ENCODE results near the gene CHRND.
"Not testable (repeated sequence)": the region's sequence is repeated elsewhere in the genome, so short reads cannot be mapped to it uniquely, and the experiment has no call there.

CHRND gene

DNA sequence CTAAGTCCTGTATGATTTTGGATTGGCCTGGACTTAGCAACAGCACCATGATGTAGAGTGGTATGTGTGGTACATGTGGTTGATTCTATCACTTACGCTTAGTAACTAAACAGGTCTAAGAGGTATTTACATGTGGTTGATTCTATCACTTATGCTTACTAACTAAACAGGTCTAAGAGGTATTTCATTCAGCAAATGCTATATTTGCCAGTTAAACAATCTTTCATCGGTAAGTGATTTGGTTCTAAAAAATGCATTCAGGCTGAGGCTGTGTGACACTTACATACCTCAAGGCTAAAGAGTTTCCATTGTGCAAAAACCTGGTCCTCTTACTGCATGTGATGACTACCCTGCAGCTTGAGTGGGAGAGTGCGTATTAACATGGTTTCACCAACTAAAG, 37.6 kb downstream of the CHRND start:
- no peaks in the 10 kb centered on the region for H3K9me3 ChIP-seq
- in situ Hi-C loops (cut with MboI; ENCODE audit: low sequenced_read_pairs), result no loop called here
- H3K4me1 ChIP-seq, result no peaks in the 10 kb centered on the region
- H3K36me3 ChIP-seq (replicated peaks), result peaks cover 65% of the 10 kb centered on the region
- H3K4me3 ChIP-seq, result no peak overlapping the region
- no peak for DNase-seq (ENCODE audit: low spot score in 2 of 2)
- H3K27me3 ChIP-seq (ENCODE audit: low read depth), result no peaks in the 10 kb centered on the region

- Histone ChIP-seq H3K4me3 (no peak overlapping the region), H3K27me3 (ENCODE audit: low read depth) (no peaks in the 10 kb centered on the region), H3K36me3 (replicated peaks) (peaks cover 73% of the 10 kb centered on the region), H3K4me1 (no peaks in the 10 kb centered on the region), H3K9me3 (no peaks in the 10 kb centered on the region)
- DNase-seq (ENCODE audit: low spot score in 2 of 2), result no peak
- in situ Hi-C loops (cut with MboI; ENCODE audit: low sequenced_read_pairs), result no loop called here
These were observed 41.8 kb downstream of the CHRND start for GRCh38 chr2:232567721-232568120.

GRCh38 chr2:232568161-232568560, 42.2 kb downstream of the CHRND start:
- Histone ChIP-seq H3K4me3 (no peak overlapping the region), H3K4me1 (no peaks in the 10 kb centered on the region), H3K36me3 (replicated peaks) (peaks cover 77% of the 10 kb centered on the region), H3K27me3 (ENCODE audit: low read depth) (no peaks in the 10 kb centered on the region), H3K9me3 (no peaks in the 10 kb centered on the region)
- DNase-seq (ENCODE audit: low spot score in 2 of 2), result no peak
- in situ Hi-C loops (cut with MboI; ENCODE audit: low sequenced_read_pairs), result no loop called here

GRCh38 chr2:232569541-232569940, 43.6 kb downstream of the CHRND start:
- H3K36me3 ChIP-seq (replicated peaks), result peaks cover 71% of the 10 kb centered on the region
- H3K27me3 ChIP-seq (ENCODE audit: low read depth), result no peaks in the 10 kb centered on the region
- DNase-seq (ENCODE audit: low spot score in 2 of 2), result no peak
- H3K4me3 ChIP-seq, result no peak overlapping the region
- H3K4me1 ChIP-seq, result no peaks in the 10 kb centered on the region
- H3K9me3 ChIP-seq, result no peaks in the 10 kb centered on the region
- in situ Hi-C loops (cut with MboI; ENCODE audit: low sequenced_read_pairs), result no loop called here

- in situ Hi-C loops (cut with MboI; ENCODE audit: low sequenced_read_pairs); H3K4me1 ChIP-seq; DNase-seq (ENCODE audit: low spot score in 2 of 2); H3K4me3 ChIP-seq; H3K27me3 ChIP-seq (ENCODE audit: low read depth); H3K9me3 ChIP-seq: not testable (repeated sequence)
- H3K36me3 ChIP-seq (replicated peaks), result peaks cover 64% of the 10 kb centered on the region
These were observed 44.5 kb downstream of the CHRND start for GRCh38 chr2:232570481-232570880.

DNA sequence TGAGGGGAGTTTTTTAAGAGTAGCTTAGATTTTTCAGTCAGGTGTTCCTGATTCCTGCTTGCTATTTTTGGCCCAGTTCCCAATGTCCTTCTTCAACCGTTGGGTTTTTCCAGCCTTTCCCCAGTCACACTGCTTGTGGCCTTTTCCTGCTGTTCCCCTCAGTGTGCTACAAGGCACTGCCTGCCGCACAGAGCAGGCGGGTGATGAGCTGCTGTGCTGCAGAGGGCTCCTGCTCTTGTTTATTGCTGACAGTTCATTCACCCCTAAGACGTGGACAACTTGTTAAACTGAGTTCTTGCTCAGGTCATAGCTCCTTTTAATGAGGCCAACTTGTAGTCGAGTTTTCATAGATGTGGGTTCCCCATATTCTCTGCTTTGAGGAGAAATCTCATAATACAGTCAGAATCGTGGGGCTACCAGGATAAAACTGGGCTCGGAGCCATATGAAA, 45.1 kb downstream of the CHRND start:
- Histone ChIP-seq H3K4me1 (no peaks in the 10 kb centered on the region; the same call in 1 of the 2 replicates), H3K4me3 (no peak overlapping the region), H3K36me3 (replicated peaks) (peaks cover 60% of the 10 kb centered on the region), H3K27me3 (ENCODE audit: low read depth) (no peaks in the 10 kb centered on the region), H3K9me3 (no peaks in the 10 kb centered on the region)
- in situ Hi-C loops (cut with MboI; ENCODE audit: low sequenced_read_pairs), result no loop called here
- no peak for DNase-seq (ENCODE audit: low spot score in 2 of 2)

GRCh38 chr2:232573042-232573441, 47.1 kb downstream of the CHRND start:
- H3K36me3 ChIP-seq (replicated peaks), result peaks cover 44% of the 10 kb centered on the region
- DNase-seq (ENCODE audit: low spot score in 2 of 2), result no peak
- H3K27me3 ChIP-seq (ENCODE audit: low read depth), result no peaks in the 10 kb centered on the region
- H3K4me3 ChIP-seq, result no peak overlapping the region
- H3K4me1 ChIP-seq, result no peaks in the 10 kb centered on the region; the same call in 1 of the 2 replicates
- no peaks in the 10 kb centered on the region for H3K9me3 ChIP-seq
- in situ Hi-C loops (cut with MboI; ENCODE audit: low sequenced_read_pairs), result no loop called here

DNA sequence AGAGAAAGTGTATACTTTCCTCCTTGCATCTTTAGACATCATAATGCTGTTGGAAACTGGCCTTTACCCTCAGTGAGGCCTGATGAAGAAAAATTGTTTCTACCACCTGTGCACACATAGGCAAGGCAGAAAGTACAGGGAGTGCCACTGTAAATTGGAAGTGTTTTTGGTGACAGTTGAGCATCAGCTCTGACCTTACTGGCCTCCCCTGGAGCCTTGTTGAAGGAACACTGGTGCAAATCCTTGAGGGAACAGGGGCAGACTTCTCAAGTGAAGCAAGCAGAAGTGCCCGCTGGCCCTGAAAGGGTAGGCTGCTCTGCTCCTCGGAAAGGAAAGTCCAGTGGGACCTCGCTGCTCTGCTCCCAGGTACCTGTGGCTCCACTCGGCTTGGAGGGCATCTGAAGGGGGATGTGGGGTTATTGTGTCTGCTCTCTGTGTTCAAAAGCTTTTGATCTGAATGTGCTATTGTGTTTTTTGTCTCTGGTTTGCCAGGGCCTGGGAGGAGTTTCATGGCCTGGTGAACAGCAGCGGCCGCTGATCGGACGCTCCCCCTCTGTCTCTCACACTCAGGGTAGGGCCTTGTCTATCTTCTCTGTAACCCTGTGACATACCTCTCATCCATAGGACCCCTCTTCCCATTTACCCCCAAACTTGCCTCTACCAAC, 47.9 kb downstream of the CHRND start:
- Histone ChIP-seq H3K27me3 (ENCODE audit: low read depth) (no peaks in the 10 kb centered on the region), H3K4me3 (no peak overlapping the region), H3K36me3 (replicated peaks) (peaks cover 35% of the 10 kb centered on the region), H3K9me3 (no peaks in the 10 kb centered on the region), H3K4me1 (no peaks in the 10 kb centered on the region; the same call in 1 of the 2 replicates)
- in situ Hi-C loops (cut with MboI; ENCODE audit: low sequenced_read_pairs), result no loop called here
- DNase-seq (ENCODE audit: low spot score in 2 of 2), result no peak

GRCh38 chr2:232574674-232575403, 48.9 kb downstream of the CHRND start:
- Histone ChIP-seq H3K27me3 (ENCODE audit: low read depth) (no peaks in the 10 kb centered on the region), H3K9me3 (no peaks in the 10 kb centered on the region), H3K36me3 (replicated peaks) (peaks cover 28% of the 10 kb centered on the region), H3K4me1 (no peaks in the 10 kb centered on the region; the same call in 1 of the 2 replicates), H3K4me3 (no peak overlapping the region)
- in situ Hi-C loops (cut with MboI; ENCODE audit: low sequenced_read_pairs), result no loop called here
- DNase-seq (ENCODE audit: low spot score in 2 of 2), result no peak

DNA sequence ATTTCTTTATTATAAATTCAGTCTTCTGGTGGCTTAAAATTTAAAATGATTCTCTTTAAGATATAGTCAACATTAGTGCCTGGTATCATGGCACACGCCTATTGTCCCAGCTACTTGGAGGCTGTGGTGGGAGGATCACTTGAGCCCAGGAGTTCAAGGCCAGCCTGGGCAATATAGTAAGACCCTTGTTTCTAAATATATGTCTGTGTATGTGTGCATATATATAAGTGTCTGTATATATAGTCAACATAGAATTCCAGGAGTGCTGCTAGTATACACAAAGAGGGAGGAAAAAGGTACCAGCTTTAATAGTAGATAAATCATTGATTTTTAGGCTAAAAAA, 49.4 kb downstream of the CHRND start:
- H3K36me3 ChIP-seq (replicated peaks), result peaks cover 23% of the 10 kb centered on the region
- no peak overlapping the region for H3K4me3 ChIP-seq
- H3K4me1 ChIP-seq, result no peaks in the 10 kb centered on the region; the same call in 1 of the 2 replicates
- in situ Hi-C loops (cut with MboI; ENCODE audit: low sequenced_read_pairs), result no loop called here
- DNase-seq (ENCODE audit: low spot score in 2 of 2), result no peak
- H3K9me3 ChIP-seq, result no peaks in the 10 kb centered on the region
- no peaks in the 10 kb centered on the region for H3K27me3 ChIP-seq (ENCODE audit: low read depth)

- Histone ChIP-seq H3K4me1 (no peaks in the 10 kb centered on the region; the same call in 1 of the 2 replicates), H3K4me3 (no peak overlapping the region), H3K9me3 (no peaks in the 10 kb centered on the region), H3K36me3 (replicated peaks) (peaks cover 28% of the 10 kb centered on the region), H3K27me3 (ENCODE audit: low read depth) (no peaks in the 10 kb centered on the region)
- in situ Hi-C loops (cut with MboI; ENCODE audit: low sequenced_read_pairs), result no loop called here
- no peak for DNase-seq (ENCODE audit: low spot score in 2 of 2)
These were observed 51.0 kb downstream of the CHRND start for GRCh38 chr2:232576995-232577394.

DNA sequence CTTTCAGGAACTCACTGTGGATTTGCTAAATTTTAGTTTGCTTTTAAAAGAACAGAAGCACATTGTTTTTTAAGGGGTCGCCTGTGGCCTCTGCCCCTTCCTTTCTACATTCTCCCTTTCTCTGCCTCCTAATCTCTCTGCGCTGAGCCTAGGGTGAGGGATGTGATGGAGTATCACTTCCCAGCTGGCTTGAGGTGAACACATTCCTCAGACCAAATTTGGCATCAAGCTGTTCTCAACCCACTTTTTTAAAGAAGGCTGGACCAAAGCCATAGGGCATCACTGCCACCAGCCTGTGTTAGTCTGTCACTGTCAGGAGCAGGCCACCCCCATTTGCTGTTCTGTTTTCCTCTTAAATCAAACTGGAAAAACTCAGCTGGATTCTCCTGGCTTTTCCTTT, 51.9 kb downstream of the CHRND start:
- no peaks in the 10 kb centered on the region for H3K27me3 ChIP-seq (ENCODE audit: low read depth)
- H3K9me3 ChIP-seq, result no peaks in the 10 kb centered on the region
- H3K4me3 ChIP-seq, result no peak overlapping the region
- H3K36me3 ChIP-seq (replicated peaks), result peaks cover 25% of the 10 kb centered on the region
- DNase-seq (ENCODE audit: low spot score in 2 of 2), result no peak
- H3K4me1 ChIP-seq, result no peaks in the 10 kb centered on the region; the same call in 1 of the 2 replicates
- in situ Hi-C loops (cut with MboI; ENCODE audit: low sequenced_read_pairs), result no loop called here

DNA sequence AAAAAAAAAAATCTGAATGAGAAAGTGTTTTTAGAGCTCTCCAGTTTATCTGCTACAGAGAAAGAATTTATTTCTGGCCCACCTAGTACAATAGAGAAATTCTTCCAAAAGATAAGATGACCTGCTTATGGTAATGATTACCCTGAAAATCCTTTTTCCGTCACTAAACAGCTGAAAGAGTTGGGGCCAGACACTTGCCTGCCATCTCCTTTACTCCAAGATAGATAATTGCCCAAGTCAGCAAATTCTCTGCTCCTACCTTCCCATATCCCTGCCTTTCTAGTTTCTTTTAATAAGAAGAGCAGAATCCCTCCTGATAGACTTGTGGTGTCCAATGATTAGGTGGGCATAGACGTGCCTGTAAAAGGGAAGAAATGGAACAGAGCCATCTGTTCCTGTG, 52.7 kb downstream of the CHRND start:
- no peaks in the 10 kb centered on the region; the same call in 1 of the 2 replicates for H3K4me1 ChIP-seq
- H3K4me3 ChIP-seq, result no peak overlapping the region
- in situ Hi-C loops (cut with MboI; ENCODE audit: low sequenced_read_pairs), result no loop called here
- no peak for DNase-seq (ENCODE audit: low spot score in 2 of 2)
- peaks cover 20% of the 10 kb centered on the region; the same call in 1 of the 2 replicates for H3K36me3 ChIP-seq (replicated peaks)
- H3K27me3 ChIP-seq (ENCODE audit: low read depth), result no peaks in the 10 kb centered on the region
- no peaks in the 10 kb centered on the region for H3K9me3 ChIP-seq

DNA sequence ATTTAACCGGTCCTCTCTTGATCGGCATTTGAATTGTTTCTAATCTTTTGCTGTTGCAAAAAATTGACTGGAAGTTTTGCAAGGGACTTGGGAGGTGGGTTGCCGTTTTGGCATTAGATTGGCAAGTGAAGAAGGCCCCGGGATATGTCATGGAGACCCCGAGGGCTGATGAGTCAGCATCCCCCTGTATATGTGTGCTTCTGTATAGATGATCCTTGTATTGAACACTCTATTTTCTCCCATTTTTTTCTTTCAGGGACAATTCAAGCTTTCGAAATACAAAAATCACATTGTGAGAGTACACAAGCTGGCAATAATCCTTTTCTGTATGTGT, 54.7 kb downstream of the CHRND start:
- Histone ChIP-seq H3K4me1 (no peaks in the 10 kb centered on the region; the same call in 1 of the 2 replicates), H3K4me3 (no peak overlapping the region), H3K9me3 (no peaks in the 10 kb centered on the region), H3K36me3 (replicated peaks) (peaks cover 14% of the 10 kb centered on the region; the same call in 1 of the 2 replicates), H3K27me3 (ENCODE audit: low read depth) (no peaks in the 10 kb centered on the region)
- in situ Hi-C loops (cut with MboI; ENCODE audit: low sequenced_read_pairs), result no loop called here
- DNase-seq (ENCODE audit: low spot score in 2 of 2), result no peak
